Measurements from ENCODE around the gene LTBP3. TPM values are rescaled to one million over a fixed set of nuclear protein-coding genes. Genes with fewer than 3 reads are reported as not detected.

LTBP3 gene
- total and polyA plus RNA-seq, 9 of the 15 experiments (the other 6 are each of a cell fraction or from before 2014, with no cell fraction given), result 0.06 to 20.5 (median 4.8) TPM

- TF ChIP-seq MLX (CRISPR knock-in tag; conservative IDR thresholded peaks at IDR 0.05), result no peak
- TF ChIP-seq RBFOX2 (IDR thresholded peaks at IDR 0.05; ENCODE audit: low read depth, low read length), result peak; percentile 53
- TF ChIP-seq POLR2G (IDR thresholded peaks at IDR 0.05; ENCODE audit: low read depth, low read length), result peak; percentile 66
- peak; percentile 6 for TF ChIP-seq SP2 (IDR thresholded peaks at IDR 0.05; ENCODE audit: extremely low read depth, low read depth, low read length, poor library complexity, severe bottlenecking)
- no peak for TF ChIP-seq POLR3A (IDR thresholded peaks at IDR 0.05; ENCODE audit: borderline replicate concordance, extremely low read depth, insufficient read depth, insufficient read length)
- TF ChIP-seq IRF1 (CRISPR knock-in tag; IDR thresholded peaks at IDR 0.05; ENCODE audit: borderline replicate concordance), result no peak
- no peak for TF ChIP-seq NBN (IDR thresholded peaks at IDR 0.05; ENCODE audit: low read depth)
- TF ChIP-seq DMBX1 (CRISPR knock-in tag; IDR thresholded peaks at IDR 0.05; ENCODE audit: borderline replicate concordance), result no peak
- no peak for TF ChIP-seq CREB3L1 (IDR thresholded peaks at IDR 0.05; ENCODE audit: borderline replicate concordance, low read depth)
- TF ChIP-seq PRPF4 (IDR thresholded peaks at IDR 0.05; ENCODE audit: insufficient read depth, low read depth, low read length, poor library complexity, severe bottlenecking), result no peak
- TF ChIP-seq LARP7 (IDR thresholded peaks at IDR 0.05), result no peak
- TF ChIP-seq MYBL2 (IDR thresholded peaks at IDR 0.05; ENCODE audit: low read depth), result no peak
- no peak for TF ChIP-seq MYBL2 (CRISPR knock-in tag; IDR thresholded peaks at IDR 0.05; ENCODE audit: borderline replicate concordance)
- no peak for TF ChIP-seq ZNF133 (CRISPR knock-in tag; IDR thresholded peaks at IDR 0.05)
These were observed 18.2 kb upstream of the LTBP3 start (continued) for GRCh38 chr11:65576232-65576866.
